ENCODE results near the gene FAM78A.

Gene FAM78A

DNA sequence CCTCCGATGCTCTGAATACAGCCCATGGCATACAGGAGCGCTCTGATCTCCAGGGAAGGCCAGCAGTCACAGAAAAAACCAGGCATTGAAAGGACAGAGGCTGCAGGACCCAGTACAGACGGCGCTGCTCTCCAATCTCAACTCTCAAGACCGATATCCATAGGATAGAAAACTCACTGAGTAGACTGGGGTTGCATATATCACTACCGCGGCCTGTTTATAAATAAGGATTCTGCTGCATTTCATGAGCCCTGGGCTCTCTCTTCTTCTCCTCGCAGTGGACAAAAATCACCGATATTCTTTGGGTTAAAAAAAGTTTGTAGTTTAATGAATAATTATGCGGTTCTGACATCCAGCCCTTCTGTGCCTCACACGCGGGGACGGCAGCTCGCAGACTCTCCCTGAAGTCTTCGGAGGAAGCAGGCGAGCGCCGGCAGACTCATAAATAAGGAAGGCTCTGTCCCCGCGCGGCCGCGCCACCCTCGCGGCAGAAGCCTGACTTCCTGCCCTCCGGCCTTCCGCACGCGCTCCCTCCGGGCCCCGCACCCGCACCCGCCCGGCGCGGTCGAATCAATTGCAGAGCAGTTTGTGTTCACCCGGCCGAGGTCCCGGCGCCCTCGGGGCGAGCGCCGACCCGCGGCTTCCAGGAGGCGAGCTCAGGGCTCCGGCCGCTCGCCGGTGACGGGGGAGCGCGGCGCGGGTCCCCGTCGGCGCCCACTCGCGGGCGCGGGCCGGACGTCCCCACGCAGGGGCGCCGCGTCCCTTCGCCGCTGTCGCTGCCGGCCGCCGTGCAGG, at the start of gene FAM78A:
TSS of gene FAM78A (minus strand) at position 417 of the 795 bp plus-strand sequence. CDS start at position 86, 331 bp downstream.
- DNase-seq, result no peak
- Histone ChIP-seq H3K36me3 (replicated peaks) (no peaks in the 10 kb centered on the region), H3K27me3 (replicated peaks) (peaks cover 23% of the 10 kb centered on the region), H3K4me3 (ENCODE audit: low read depth, low read length) (peak within 1 kb of the TSS; percentile 30), H3K27ac (peak within 1 kb of the TSS; percentile 19)
- TF ChIP-seq CTCF (IDR thresholded peaks at IDR 0.05; ENCODE audit: low read depth, low read length, missing control alignments), result no peak
- in situ Hi-C loops (cut with HindIII; ENCODE audit: low pct_ligation_motif_present, low sequenced_read_pairs), result no loop called here

GRCh38 chr9:131324736-131325679, 48.7 kb upstream of the FAM78A start:
- H3K27me3 ChIP-seq (replicated peaks), result no peaks in the 10 kb centered on the region
- TF ChIP-seq CTCF (IDR thresholded peaks at IDR 0.05; ENCODE audit: low read depth, low read length, missing control alignments), result no peak
- in situ Hi-C loops (cut with HindIII; ENCODE audit: low pct_ligation_motif_present, low sequenced_read_pairs), result no loop called here
- no peak overlapping the region for H3K27ac ChIP-seq
- DNase-seq, result no peak
- H3K4me3 ChIP-seq (ENCODE audit: low read depth, low read length), result no peak overlapping the region
- H3K36me3 ChIP-seq (replicated peaks), result no peaks in the 10 kb centered on the region

GRCh38 chr9:131323629-131324028, 47.3 kb upstream of the FAM78A start:
- in situ Hi-C loops (cut with HindIII; ENCODE audit: low pct_ligation_motif_present, low sequenced_read_pairs), result no loop called here
- Histone ChIP-seq H3K27me3 (replicated peaks) (no peaks in the 10 kb centered on the region), H3K36me3 (replicated peaks) (no peaks in the 10 kb centered on the region), H3K27ac (no peak overlapping the region), H3K4me3 (ENCODE audit: low read depth, low read length) (no peak overlapping the region)
- no peak for TF ChIP-seq CTCF (IDR thresholded peaks at IDR 0.05; ENCODE audit: low read depth, low read length, missing control alignments)
- no peak for DNase-seq

DNA sequence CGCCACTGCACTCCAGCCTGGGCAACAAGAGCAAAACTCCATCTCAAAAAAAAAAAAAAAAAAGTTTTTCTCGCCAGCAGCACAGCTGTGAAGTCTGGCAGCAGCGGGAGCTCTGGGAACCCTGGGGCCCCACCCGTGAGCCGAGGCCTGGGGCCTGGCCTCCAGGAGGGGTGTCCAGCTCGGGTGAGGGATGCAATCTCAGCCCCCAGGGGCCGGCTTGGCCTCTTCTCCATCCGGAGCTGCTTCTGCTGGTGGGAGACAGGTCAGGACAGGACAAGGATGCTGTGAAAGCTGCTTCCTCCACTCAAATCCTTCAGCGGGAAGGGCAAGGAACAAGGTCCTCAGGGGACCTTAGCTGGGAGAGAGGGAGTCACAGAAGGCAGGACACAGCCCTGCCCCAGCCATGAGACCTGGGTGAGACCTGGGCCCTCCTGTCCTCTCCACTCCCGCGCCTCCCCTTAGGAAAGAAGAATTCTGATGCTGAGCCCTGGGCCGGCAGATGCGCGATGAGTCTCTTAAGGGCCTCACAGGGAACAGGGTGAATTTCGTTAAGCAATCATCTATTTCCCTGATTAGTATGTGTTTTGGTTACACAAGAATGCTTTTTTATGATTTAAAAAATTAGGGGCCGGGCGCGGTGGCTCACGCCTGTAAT, 43.8 kb upstream of the FAM78A start:
- no peak for DNase-seq
- H3K27me3 ChIP-seq (replicated peaks), result no peaks in the 10 kb centered on the region
- H3K4me3 ChIP-seq (ENCODE audit: low read depth, low read length), result no peak overlapping the region
- TF ChIP-seq CTCF (IDR thresholded peaks at IDR 0.05; ENCODE audit: low read depth, low read length, missing control alignments), result no peak
- no peak overlapping the region for H3K27ac ChIP-seq
- in situ Hi-C loops (cut with HindIII; ENCODE audit: low pct_ligation_motif_present, low sequenced_read_pairs), result no loop called here
- H3K36me3 ChIP-seq (replicated peaks), result no peaks in the 10 kb centered on the region

GRCh38 chr9:131319486-131319885, 43.2 kb upstream of the FAM78A start:
- H3K27me3 ChIP-seq (replicated peaks), result no peaks in the 10 kb centered on the region
- H3K4me3 ChIP-seq (ENCODE audit: low read depth, low read length), result no peak overlapping the region
- no peak for TF ChIP-seq CTCF (IDR thresholded peaks at IDR 0.05; ENCODE audit: low read depth, low read length, missing control alignments)
- in situ Hi-C loops (cut with HindIII; ENCODE audit: low pct_ligation_motif_present, low sequenced_read_pairs), result no loop called here
- no peaks in the 10 kb centered on the region for H3K36me3 ChIP-seq (replicated peaks)
- H3K27ac ChIP-seq, result no peak overlapping the region
- DNase-seq, result no peak
